K562 (cell line): Measurements from ENCODE around the gene ATG7. TPM values are rescaled to one million over a fixed set of nuclear protein-coding genes. Genes with fewer than 3 reads are reported as not detected.

Experiments
- ATF1 ChIP-seq, 2 experiments: fragments of 450-650 bp in 1 of 2; IDR thresholded peaks; 2 replicates each; pipeline ENCODE4 v1.6.1; 2016; ENCODE audit warnings: missing compliant biosample characterization in 1 of 2, missing genetic modification characterization in 1 of 2
- CREB1 ChIP-seq, 2 experiments: sonication (generic) in 1 of 2; formaldehyde crosslinking in 1 of 2; IDR thresholded peaks; 2 replicates each; pipeline versions ENCODE4 v1.6.1 to v1.8.0; 2012 to 2022; ENCODE audit warnings: inconsistent platforms in 1 of 2, mild to moderate bottlenecking in 1 of 2, missing genetic modification reagents in 1 of 2, moderate library complexity in 1 of 2
- HMGXB4 ChIP-seq: sonication (generic); formaldehyde crosslinking; IDR thresholded peaks from 2 replicates; pipeline ENCODE4 v1.8.1; 2023; ENCODE audit warnings: mild to moderate bottlenecking, missing genetic modification reagents
- HOXB6 ChIP-seq: fragments of 250-450 bp; sonication (Bioruptor Pico); IDR thresholded peaks from 2 replicates; pipeline ENCODE4 v1.5.1; 2022; ENCODE audit warnings: mild to moderate bottlenecking, borderline replicate concordance
- KLF10 ChIP-seq: fragments of 250-450 bp; sonication (Bioruptor Pico); IDR thresholded peaks from 2 replicates; pipeline ENCODE4 v1.6.1; 2021; ENCODE audit warnings: matching md5 sums
- LEF1 ChIP-seq: fragments of 450-650 bp; IDR thresholded peaks from 2 replicates; pipeline ENCODE4 v1.6.1; 2016; ENCODE audit warnings: mild to moderate bottlenecking
- MTA2 ChIP-seq: fragments of 450-650 bp; IDR thresholded peaks from 2 replicates; pipeline ENCODE4 v1.6.1; 2016; ENCODE audit warnings: low read depth
- ZBTB5 ChIP-seq: fragments of 450-650 bp; IDR thresholded peaks from 2 replicates; pipeline ENCODE4 v1.6.1; 2017; ENCODE audit warnings: antibody characterized with exemption
- polyA plus RNA-seq, 8 experiments: library from polyadenylated mRNA; depleted of rRNA in 4 of 8; stranded (reverse) in 5 of 8; unstranded in 3 of 8; fragments of >200 nt; fragmentation: Nextera tagmentation in 2 of 8; fragmentation: Illumina TruSeq in 1 of 8; extraction: Ambion mirVana in 2 of 8; extraction: Trizol in 1 of 8; gene quantifications; 2 replicates each; pipeline versions ENCODE4 v1.2.1 to v1.2.3, GENCODE V29; 2011 to 2014; ENCODE audit warnings: inconsistent platforms in 1 of 8, missing spikeins in 1 of 8
- total RNA-seq, 7 experiments: library from RNA; depleted of rRNA in 6 of 7; stranded (reverse); fragments of >200 nt in 6 of 7; fragmentation: Illumina TruSeq in 2 of 7; extraction: Trizol in 2 of 7; gene quantifications; 2 replicates each; pipeline versions ENCODE4 v1.2.1 to v1.2.3, GENCODE V29; 2011 to 2021; ENCODE audit warnings: low replicate concordance in 1 of 7
- TF ChIP-seq, protein P1 (sequence below): sonication (generic); formaldehyde crosslinking; IDR thresholded peaks from 2 replicates; pipeline ENCODE4 v1.8.0; 2022; ENCODE audit warnings: mild to moderate bottlenecking, missing genetic modification reagents
- TF ChIP-seq, protein P2 (sequence below): sonication (generic); formaldehyde crosslinking; IDR thresholded peaks from 2 replicates; pipeline ENCODE4 v1.8.1; 2022; ENCODE audit warnings: missing genetic modification reagents

ATG7 gene
- total and polyA plus RNA-seq, 9 of the 15 experiments (the other 6 are each of a cell fraction or from before 2014, with no cell fraction given) = 18.3 to 45.3 (median 33.6) TPM

- TF ChIP-seq LEF1 (peak; percentile 62), MTA2 (no peak; the same call in 1 of the 2 replicates), HOXB6 (CRISPR knock-in tag) (no peak), ZBTB5 (no peak), HMGXB4 (CRISPR knock-in tag) (no peak), ATF1 (CRISPR knock-in tag; IDR thresholded peaks at IDR 0.05) (no peak), ATF1 (tag; IDR thresholded peaks at IDR 0.05) (peak; percentile 78), CREB1 (IDR thresholded peaks at IDR 0.05) (peak; percentile 73), CREB1 (CRISPR knock-in tag; IDR thresholded peaks at IDR 0.05) (no peak), KLF10 (no peak)
- TF ChIP-seq, protein P1, sequence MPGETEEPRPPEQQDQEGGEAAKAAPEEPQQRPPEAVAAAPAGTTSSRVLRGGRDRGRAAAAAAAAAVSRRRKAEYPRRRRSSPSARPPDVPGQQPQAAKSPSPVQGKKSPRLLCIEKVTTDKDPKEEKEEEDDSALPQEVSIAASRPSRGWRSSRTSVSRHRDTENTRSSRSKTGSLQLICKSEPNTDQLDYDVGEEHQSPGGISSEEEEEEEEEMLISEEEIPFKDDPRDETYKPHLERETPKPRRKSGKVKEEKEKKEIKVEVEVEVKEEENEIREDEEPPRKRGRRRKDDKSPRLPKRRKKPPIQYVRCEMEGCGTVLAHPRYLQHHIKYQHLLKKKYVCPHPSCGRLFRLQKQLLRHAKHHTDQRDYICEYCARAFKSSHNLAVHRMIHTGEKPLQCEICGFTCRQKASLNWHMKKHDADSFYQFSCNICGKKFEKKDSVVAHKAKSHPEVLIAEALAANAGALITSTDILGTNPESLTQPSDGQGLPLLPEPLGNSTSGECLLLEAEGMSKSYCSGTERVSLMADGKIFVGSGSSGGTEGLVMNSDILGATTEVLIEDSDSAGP (CRISPR knock-in tag) = no peak
- TF ChIP-seq, protein P2, sequence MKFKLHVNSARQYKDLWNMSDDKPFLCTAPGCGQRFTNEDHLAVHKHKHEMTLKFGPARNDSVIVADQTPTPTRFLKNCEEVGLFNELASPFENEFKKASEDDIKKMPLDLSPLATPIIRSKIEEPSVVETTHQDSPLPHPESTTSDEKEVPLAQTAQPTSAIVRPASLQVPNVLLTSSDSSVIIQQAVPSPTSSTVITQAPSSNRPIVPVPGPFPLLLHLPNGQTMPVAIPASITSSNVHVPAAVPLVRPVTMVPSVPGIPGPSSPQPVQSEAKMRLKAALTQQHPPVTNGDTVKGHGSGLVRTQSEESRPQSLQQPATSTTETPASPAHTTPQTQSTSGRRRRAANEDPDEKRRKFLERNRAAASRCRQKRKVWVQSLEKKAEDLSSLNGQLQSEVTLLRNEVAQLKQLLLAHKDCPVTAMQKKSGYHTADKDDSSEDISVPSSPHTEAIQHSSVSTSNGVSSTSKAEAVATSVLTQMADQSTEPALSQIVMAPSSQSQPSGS (CRISPR knock-in tag) = no peak
Measured at GRCh38 chr3:11288786-11289637, 16.8 kb downstream of the ATG7 start (continued).
